Suprapubic skin (tissue), 4 donors: ENCODE data around the gene THSD7A.

ENCODE experiments used
- CTCF ChIP-seq, 2 donors: fragments of 200-600 bp in 1 of 2; fragments of 450-650 bp in 1 of 2; sonication (generic) in 1 of 2; IDR thresholded peaks; one replicate each; pipeline ENCODE4 v1.5.1; 2016 to 2019; ENCODE audit warnings: antibody characterized with exemption in 2 of 2, mild to moderate bottlenecking in 1 of 2, moderate library complexity in 1 of 2
- POLR2A ChIP-seq, 2 donors: fragments of 450-650 bp; IDR thresholded peaks; one replicate each; pipeline ENCODE4 v1.6.1; 2017; ENCODE audit warnings: antibody characterized with exemption in 2 of 2, mild to moderate bottlenecking in 2 of 2, moderate library complexity in 2 of 2
- POLR2AphosphoS5 ChIP-seq, 3 donors: sonication (generic); formaldehyde crosslinking; IDR thresholded peaks; one replicate each; pipeline ENCODE4 v1.6.1; 2017; ENCODE audit warnings: antibody characterized with exemption in 3 of 3

- TF ChIP-seq POLR2AphosphoS5 (IDR thresholded peaks at IDR 0.05): no peak
- no peak for TF ChIP-seq POLR2A (IDR thresholded peaks at IDR 0.05)
- TF ChIP-seq CTCF (IDR thresholded peaks at IDR 0.05): no peak
These were observed 74.8 kb downstream of the THSD7A start for GRCh38 chr7:11757153-11757552.
